ENCODE results near the gene EEPD1.

DNA sequence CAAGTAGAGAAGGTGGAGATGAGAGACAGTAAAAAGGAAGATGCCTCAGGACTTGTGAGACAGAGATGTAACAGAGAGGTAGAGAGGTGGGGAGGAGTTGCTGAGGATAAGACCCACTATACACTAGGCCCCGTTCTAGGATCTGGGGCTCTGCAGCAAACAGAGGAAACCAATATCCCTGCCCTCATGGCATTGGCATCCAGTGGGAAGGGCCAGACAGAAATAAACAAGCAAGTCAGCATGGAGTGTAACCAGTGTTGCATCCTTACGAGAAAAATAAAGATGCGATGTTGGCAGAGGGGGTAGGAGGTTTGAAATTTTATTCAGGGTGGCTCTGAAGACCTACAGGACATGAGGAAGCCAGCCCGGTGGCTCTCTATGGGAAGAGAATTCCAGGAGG lies 22.0 kb upstream of the EEPD1 start:
- TF ChIP-seq POLR2A (IDR thresholded peaks at IDR 0.05), result no peak
- TF ChIP-seq, protein P1, sequence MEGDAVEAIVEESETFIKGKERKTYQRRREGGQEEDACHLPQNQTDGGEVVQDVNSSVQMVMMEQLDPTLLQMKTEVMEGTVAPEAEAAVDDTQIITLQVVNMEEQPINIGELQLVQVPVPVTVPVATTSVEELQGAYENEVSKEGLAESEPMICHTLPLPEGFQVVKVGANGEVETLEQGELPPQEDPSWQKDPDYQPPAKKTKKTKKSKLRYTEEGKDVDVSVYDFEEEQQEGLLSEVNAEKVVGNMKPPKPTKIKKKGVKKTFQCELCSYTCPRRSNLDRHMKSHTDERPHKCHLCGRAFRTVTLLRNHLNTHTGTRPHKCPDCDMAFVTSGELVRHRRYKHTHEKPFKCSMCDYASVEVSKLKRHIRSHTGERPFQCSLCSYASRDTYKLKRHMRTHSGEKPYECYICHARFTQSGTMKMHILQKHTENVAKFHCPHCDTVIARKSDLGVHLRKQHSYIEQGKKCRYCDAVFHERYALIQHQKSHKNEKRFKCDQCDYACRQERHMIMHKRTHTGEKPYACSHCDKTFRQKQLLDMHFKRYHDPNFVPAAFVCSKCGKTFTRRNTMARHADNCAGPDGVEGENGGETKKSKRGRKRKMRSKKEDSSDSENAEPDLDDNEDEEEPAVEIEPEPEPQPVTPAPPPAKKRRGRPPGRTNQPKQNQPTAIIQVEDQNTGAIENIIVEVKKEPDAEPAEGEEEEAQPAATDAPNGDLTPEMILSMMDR (IDR thresholded peaks at IDR 0.05), result no peak
